ENCODE results near the gene HBE1. TPM values are rescaled to one million over a fixed set of nuclear protein-coding genes. Genes with fewer than 3 reads are reported as not detected.

HBE1 gene
- total RNA-seq, 1 donor from 2014 or later, result 0.34 TPM

DNA sequence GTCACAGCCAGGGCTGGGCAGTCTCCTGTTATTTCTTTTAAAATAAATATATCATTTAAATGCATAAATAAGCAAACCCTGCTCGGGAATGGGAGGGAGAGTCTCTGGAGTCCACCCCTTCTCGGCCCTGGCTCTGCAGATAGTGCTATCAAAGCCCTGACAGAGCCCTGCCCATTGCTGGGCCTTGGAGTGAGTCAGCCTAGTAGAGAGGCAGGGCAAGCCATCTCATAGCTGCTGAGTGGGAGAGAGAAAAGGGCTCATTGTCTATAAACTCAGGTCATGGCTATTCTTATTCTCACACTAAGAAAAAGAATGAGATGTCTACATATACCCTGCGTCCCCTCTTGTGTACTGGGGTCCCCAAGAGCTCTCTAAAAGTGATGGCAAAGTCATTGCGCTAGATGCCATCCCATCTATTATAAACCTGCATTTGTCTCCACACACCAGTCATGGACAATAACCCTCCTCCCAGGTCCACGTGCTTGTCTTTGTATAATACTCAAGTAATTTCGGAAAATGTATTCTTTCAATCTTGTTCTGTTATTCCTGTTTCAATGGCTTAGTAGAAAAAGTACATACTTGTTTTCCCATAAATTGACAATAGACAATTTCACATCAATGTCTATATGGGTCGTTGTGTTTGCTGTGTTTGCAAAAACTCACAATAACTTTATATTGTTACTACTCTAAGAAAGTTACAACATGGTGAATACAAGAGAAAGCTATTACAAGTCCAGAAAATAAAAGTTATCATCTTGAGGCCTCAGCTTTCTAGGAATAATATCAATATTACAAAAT lies 18.6 kb upstream of the HBE1 start:
- H3K4me1 Mint-ChIP-seq, result no peaks in the 10 kb centered on the region
- no peaks in the 10 kb centered on the region for H3K27me3 Mint-ChIP-seq (ENCODE audit: low read depth)
- no peaks in the 10 kb centered on the region for H3K36me3 Mint-ChIP-seq
- TF ChIP-seq, protein P1, sequence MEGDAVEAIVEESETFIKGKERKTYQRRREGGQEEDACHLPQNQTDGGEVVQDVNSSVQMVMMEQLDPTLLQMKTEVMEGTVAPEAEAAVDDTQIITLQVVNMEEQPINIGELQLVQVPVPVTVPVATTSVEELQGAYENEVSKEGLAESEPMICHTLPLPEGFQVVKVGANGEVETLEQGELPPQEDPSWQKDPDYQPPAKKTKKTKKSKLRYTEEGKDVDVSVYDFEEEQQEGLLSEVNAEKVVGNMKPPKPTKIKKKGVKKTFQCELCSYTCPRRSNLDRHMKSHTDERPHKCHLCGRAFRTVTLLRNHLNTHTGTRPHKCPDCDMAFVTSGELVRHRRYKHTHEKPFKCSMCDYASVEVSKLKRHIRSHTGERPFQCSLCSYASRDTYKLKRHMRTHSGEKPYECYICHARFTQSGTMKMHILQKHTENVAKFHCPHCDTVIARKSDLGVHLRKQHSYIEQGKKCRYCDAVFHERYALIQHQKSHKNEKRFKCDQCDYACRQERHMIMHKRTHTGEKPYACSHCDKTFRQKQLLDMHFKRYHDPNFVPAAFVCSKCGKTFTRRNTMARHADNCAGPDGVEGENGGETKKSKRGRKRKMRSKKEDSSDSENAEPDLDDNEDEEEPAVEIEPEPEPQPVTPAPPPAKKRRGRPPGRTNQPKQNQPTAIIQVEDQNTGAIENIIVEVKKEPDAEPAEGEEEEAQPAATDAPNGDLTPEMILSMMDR (IDR thresholded peaks at IDR 0.05; ENCODE audit: unreplicated experiment), result no peak
- DNase-seq (ENCODE audit: low spot score in 2 of 2, unreplicated experiment in 2 of 2), result no peak
- H3K9me3 Mint-ChIP-seq, result peaks cover 3% of the 10 kb centered on the region
- H3K4me3 Mint-ChIP-seq, result no peak overlapping the region
- H3K27ac Mint-ChIP-seq, result no peak overlapping the region

GRCh38 chr11:5286901-5287300 lies 17.2 kb upstream of the HBE1 start:
- Mint-ChIP-seq H3K27ac (no peak overlapping the region), H3K36me3 (no peaks in the 10 kb centered on the region), H3K9me3 (no peaks in the 10 kb centered on the region), H3K4me3 (no peak overlapping the region), H3K4me1 (no peaks in the 10 kb centered on the region), H3K27me3 (ENCODE audit: low read depth) (no peaks in the 10 kb centered on the region)
- TF ChIP-seq, protein P1 (IDR thresholded peaks at IDR 0.05; ENCODE audit: unreplicated experiment), result no peak
- DNase-seq (ENCODE audit: low spot score in 2 of 2, unreplicated experiment in 2 of 2), result no peak

- H3K27me3 Mint-ChIP-seq (ENCODE audit: low read depth), result no peaks in the 10 kb centered on the region
- DNase-seq (ENCODE audit: low spot score in 2 of 2, unreplicated experiment in 2 of 2), result no peak
- H3K36me3 Mint-ChIP-seq, result no peaks in the 10 kb centered on the region
- H3K9me3 Mint-ChIP-seq, result no peaks in the 10 kb centered on the region
- no peak overlapping the region for H3K4me3 Mint-ChIP-seq
- H3K4me1 Mint-ChIP-seq, result no peaks in the 10 kb centered on the region
- H3K27ac Mint-ChIP-seq, result no peak overlapping the region
- TF ChIP-seq, protein P1 (IDR thresholded peaks at IDR 0.05; ENCODE audit: unreplicated experiment), result no peak
Observed at GRCh38 chr11:5286351-5286750, 16.6 kb upstream of the HBE1 start.

- H3K9me3 Mint-ChIP-seq, result no peaks in the 10 kb centered on the region
- H3K36me3 Mint-ChIP-seq, result no peaks in the 10 kb centered on the region
- H3K27ac Mint-ChIP-seq, result no peak overlapping the region
- no peaks in the 10 kb centered on the region for H3K4me1 Mint-ChIP-seq
- no peaks in the 10 kb centered on the region for H3K27me3 Mint-ChIP-seq (ENCODE audit: low read depth)
- H3K4me3 Mint-ChIP-seq, result no peak overlapping the region
- no peak for DNase-seq (ENCODE audit: low spot score in 2 of 2, unreplicated experiment in 2 of 2)
- TF ChIP-seq, protein P1 (IDR thresholded peaks at IDR 0.05; ENCODE audit: unreplicated experiment), result no peak
Observed at GRCh38 chr11:5285703-5286340, 16.1 kb upstream of the HBE1 start.

GRCh38 chr11:5284637-5285036 lies 14.9 kb upstream of the HBE1 start:
- no peaks in the 10 kb centered on the region for H3K27me3 Mint-ChIP-seq (ENCODE audit: low read depth)

More at GRCh38 chr11:5284637-5285036, 14.9 kb upstream of the HBE1 start:
- no peaks in the 10 kb centered on the region for H3K36me3 Mint-ChIP-seq
- no peaks in the 10 kb centered on the region for H3K4me1 Mint-ChIP-seq
- no peak for DNase-seq (ENCODE audit: low spot score in 2 of 2, unreplicated experiment in 2 of 2)
- H3K9me3 Mint-ChIP-seq, result no peaks in the 10 kb centered on the region
- H3K4me3 Mint-ChIP-seq, result no peak overlapping the region
- TF ChIP-seq, protein P1 (IDR thresholded peaks at IDR 0.05; ENCODE audit: unreplicated experiment), result no peak
- H3K27ac Mint-ChIP-seq, result no peak overlapping the region

Measured in mesothelial cell of epicardium (in vitro differentiated cells).